Measurements from ENCODE around the gene DMAC2.
"Not testable (repeated sequence)": the region's sequence is repeated elsewhere in the genome, so short reads cannot be mapped to it uniquely, and the experiment has no call there.

Gene DMAC2

GRCh38 chr19:41422456-41422855, 17.3 kb downstream of the DMAC2 start:
- no peak for DNase-seq

- DNase-seq, result no peak
Measured at GRCh38 chr19:41421973-41422372, 17.7 kb downstream of the DMAC2 start.

GRCh38 chr19:41421314-41421713, 18.4 kb downstream of the DMAC2 start:
- no peak for DNase-seq

GRCh38 chr19:41420101-41420880, 19.4 kb downstream of the DMAC2 start:
- DNase-seq, result no peak

GRCh38 chr19:41416194-41416674, 23.5 kb downstream of the DMAC2 start:
- DNase-seq, result no peak

- no peak for DNase-seq
Measured at GRCh38 chr19:41415154-41415571, 24.5 kb downstream of the DMAC2 start.

GRCh38 chr19:41414461-41414860, 25.3 kb downstream of the DMAC2 start:
- no peak for DNase-seq

GRCh38 chr19:41413947-41414346, 25.8 kb downstream of the DMAC2 start:
- DNase-seq, result no peak

GRCh38 chr19:41412953-41413352, 26.8 kb downstream of the DMAC2 start:
- no peak for DNase-seq

- DNase-seq, result no peak
Measured at GRCh38 chr19:41411968-41412265, 27.8 kb downstream of the DMAC2 start.

- DNase-seq, result no peak
Measured at GRCh38 chr19:41411100-41411967, 28.4 kb downstream of the DMAC2 start.

- no peak for DNase-seq
Measured at GRCh38 chr19:41410336-41411054, 29.2 kb downstream of the DMAC2 start.

- no peak for DNase-seq
Measured at GRCh38 chr19:41409288-41409687, 30.4 kb downstream of the DMAC2 start.

- not testable (repeated sequence) for DNase-seq
Measured at GRCh38 chr19:41408846-41409245, 30.9 kb downstream of the DMAC2 start.

- no peak for DNase-seq
Measured at GRCh38 chr19:41408256-41408655, 31.5 kb downstream of the DMAC2 start.

- no peak for DNase-seq
Measured at GRCh38 chr19:41407271-41407670, 32.4 kb downstream of the DMAC2 start.

GRCh38 chr19:41405776-41406175, 33.9 kb downstream of the DMAC2 start:
- no peak for DNase-seq

GRCh38 chr19:41403181-41403970, 36.3 kb downstream of the DMAC2 start:
- DNase-seq, result no peak

GRCh38 chr19:41402010-41402409, 37.7 kb downstream of the DMAC2 start:
- no peak for DNase-seq

GRCh38 chr19:41401483-41401882, 38.2 kb downstream of the DMAC2 start:
- DNase-seq, result no peak

- no peak for DNase-seq
Measured at GRCh38 chr19:41399525-41399924, 40.2 kb downstream of the DMAC2 start.

- no peak for DNase-seq
Measured at GRCh38 chr19:41399091-41399490, 40.6 kb downstream of the DMAC2 start.
